Mesendoderm (in vitro differentiated cells): ENCODE data around the gene GPBP1L1.

Experiments used
- DNase-seq: peaks from one replicate; pipeline ENCODE4 v3.0.0; 2013
- H2AK5ac ChIP-seq: 2 replicates; pipeline ENCODE4 v1.6.1; 2013; ENCODE audit warnings: low read length, inconsistent platforms
- H2BK120ac ChIP-seq: 2 replicates; pipeline ENCODE4 v1.6.1; 2013; ENCODE audit warnings: low read depth, mild to moderate bottlenecking, low read length, moderate library complexity, mixed read lengths
- H2BK15ac ChIP-seq: replicated peaks from 2 replicates; pipeline ENCODE4 v1.6.1; 2013; ENCODE audit warnings: low read depth, mild to moderate bottlenecking, moderate library complexity
- H2BK5ac ChIP-seq: 2 replicates; pipeline ENCODE4 v1.6.1; 2013; ENCODE audit warnings: low read length, inconsistent platforms
- H3K18ac ChIP-seq: 2 replicates; pipeline ENCODE4 v1.6.1; 2013; ENCODE audit warnings: mild to moderate bottlenecking, low read length, mixed read lengths
- H3K23ac ChIP-seq: one replicate; pipeline ENCODE4 v1.6.1; 2013; ENCODE audit warnings: low read length
- H3K27ac ChIP-seq: 2 replicates; pipeline ENCODE4 v1.5.1; 2013; ENCODE audit warnings: low read depth, mild to moderate bottlenecking, inconsistent platforms, low read length, moderate library complexity
- H3K27me3 ChIP-seq: 2 replicates; pipeline ENCODE4 v1.6.1; 2013; ENCODE audit warnings: low read length, control low read depth, mild to moderate bottlenecking, inconsistent platforms; ENCODE audit not compliant: insufficient read depth, poor library complexity
- H3K36me3 ChIP-seq: 2 replicates; pipeline ENCODE4 v1.6.1; 2013; ENCODE audit warnings: low read length, inconsistent platforms; ENCODE audit not compliant: control insufficient read depth, insufficient read depth
- H3K4ac ChIP-seq: one replicate; pipeline ENCODE4 v1.6.1; 2013; ENCODE audit warnings: low read depth, mild to moderate bottlenecking, low read length, moderate library complexity
- H3K4me1 ChIP-seq: 2 replicates; pipeline ENCODE4 v1.6.1; 2013; ENCODE audit warnings: low read depth, low read length, inconsistent platforms; ENCODE audit not compliant: control insufficient read depth
- H3K4me2 ChIP-seq: 2 replicates; pipeline ENCODE4 v1.6.1; 2013; ENCODE audit warnings: low read length
- H3K4me3 ChIP-seq: 2 replicates; pipeline ENCODE4 v1.5.1; 2013; ENCODE audit warnings: mild to moderate bottlenecking, low read length
- H3K56ac ChIP-seq: one replicate; pipeline ENCODE4 v1.6.1; 2013; ENCODE audit warnings: low read length
- H3K79me1 ChIP-seq: 2 replicates; pipeline ENCODE4 v1.6.1; 2013; ENCODE audit warnings: low read length, inconsistent platforms
- H3K79me2 ChIP-seq: 2 replicates; pipeline ENCODE4 v1.6.1; 2013; ENCODE audit warnings: mild to moderate bottlenecking, low read length; ENCODE audit not compliant: control insufficient read depth, insufficient read depth
- H3K9ac ChIP-seq: 2 replicates; pipeline ENCODE4 v1.6.1; 2013; ENCODE audit warnings: low read length, inconsistent platforms
- H4K5ac ChIP-seq: one replicate; pipeline ENCODE4 v1.6.1; 2013; ENCODE audit warnings: low read length
- H4K8ac ChIP-seq: one replicate; pipeline ENCODE4 v1.6.1; 2013; ENCODE audit warnings: low read depth, mild to moderate bottlenecking, control low read depth, low read length, moderate library complexity
- WGBS: extraction: QIAGEN DNeasy Blood & Tissue Kit; methylation state at CpG from one replicate; pipeline ENCODE4 v1.1.7; 2013; ENCODE audit warnings: low lambda C conversion rate, missing lambda C conversion rate; ENCODE audit not compliant: insufficient coverage; ENCODE audit errors: extremely low coverage; 5-methylcytosine and 5-hydroxymethylcytosine counted together

The GPBP1L1 gene

GRCh38 chr1:45643978-45644377 lies 42.4 kb downstream of the GPBP1L1 start:
- H3K56ac ChIP-seq, result no peak overlapping the region
- H3K79me2 ChIP-seq, result peaks cover 2% of the 10 kb centered on the region
- H2BK15ac ChIP-seq, result no peak overlapping the region
- no peaks in the 10 kb centered on the region for H3K4me1 ChIP-seq
- no peak overlapping the region for H3K4me2 ChIP-seq
- no peak overlapping the region for H3K27ac ChIP-seq
- no peak overlapping the region for H3K9ac ChIP-seq
- peaks cover 3% of the 10 kb centered on the region for H3K36me3 ChIP-seq
- peaks cover 6% of the 10 kb centered on the region for H3K79me1 ChIP-seq
- H3K23ac ChIP-seq, result no peak overlapping the region
- H3K27me3 ChIP-seq, result no peaks in the 10 kb centered on the region
- DNase-seq, result no peak
- no peak overlapping the region for H2BK120ac ChIP-seq
- no peak overlapping the region for H4K5ac ChIP-seq
- no peak overlapping the region for H2AK5ac ChIP-seq
- no peak overlapping the region for H4K8ac ChIP-seq
- H3K18ac ChIP-seq, result no peak overlapping the region
- no peak overlapping the region for H3K4ac ChIP-seq
- no peak overlapping the region for H2BK5ac ChIP-seq
- H3K4me3 ChIP-seq, result no peak overlapping the region

- Histone ChIP-seq H4K5ac (no peak overlapping the region), H3K27me3 (no peaks in the 10 kb centered on the region), H3K4ac (no peak overlapping the region), H2BK120ac (no peak overlapping the region), H3K18ac (no peak overlapping the region), H3K56ac (no peak overlapping the region), H3K4me1 (no peaks in the 10 kb centered on the region), H3K36me3 (peaks cover 3% of the 10 kb centered on the region), H2BK15ac (no peak overlapping the region), H3K23ac (no peak overlapping the region), H3K4me2 (no peak overlapping the region), H4K8ac (no peak overlapping the region), H3K9ac (no peak overlapping the region), H2AK5ac (no peak overlapping the region), H3K79me2 (peaks cover 2% of the 10 kb centered on the region), H2BK5ac (no peak overlapping the region), H3K27ac (no peak overlapping the region), H3K4me3 (no peak overlapping the region), H3K79me1 (peaks cover 6% of the 10 kb centered on the region)
- DNase-seq, result no peak
- WGBS, result no CpG with 5 or more reads among the region's 5 CpGs
Measured at GRCh38 chr1:45643321-45643720, 43.0 kb downstream of the GPBP1L1 start.

- Histone ChIP-seq H2AK5ac (no peak overlapping the region), H3K4me2 (no peak overlapping the region), H4K5ac (no peak overlapping the region), H3K18ac (no peak overlapping the region), H4K8ac (no peak overlapping the region), H2BK15ac (no peak overlapping the region), H3K56ac (no peak overlapping the region), H3K27ac (no peak overlapping the region), H3K4me1 (no peaks in the 10 kb centered on the region), H3K79me2 (no peaks in the 10 kb centered on the region), H2BK120ac (no peak overlapping the region), H3K79me1 (no peaks in the 10 kb centered on the region), H2BK5ac (no peak overlapping the region), H3K4me3 (no peak overlapping the region), H3K36me3 (peaks cover 3% of the 10 kb centered on the region), H3K9ac (no peak overlapping the region), H3K4ac (no peak overlapping the region), H3K27me3 (no peaks in the 10 kb centered on the region), H3K23ac (no peak overlapping the region)
- no peak for DNase-seq
- no CpG with 5 or more reads among the region's 1 CpG for WGBS
Measured at GRCh38 chr1:45640293-45640692, 46.0 kb downstream of the GPBP1L1 start.

GRCh38 chr1:45635211-45635610 lies 51.1 kb downstream of the GPBP1L1 start:
- H3K4ac ChIP-seq, result no peak overlapping the region
- no peak overlapping the region for H2AK5ac ChIP-seq
- no peak for DNase-seq
- H3K18ac ChIP-seq, result no peak overlapping the region
- no peak overlapping the region for H3K27ac ChIP-seq
- H2BK120ac ChIP-seq, result no peak overlapping the region
- H2BK5ac ChIP-seq, result no peak overlapping the region
- no CpG with 5 or more reads among the region's 1 CpG for WGBS
- H2BK15ac ChIP-seq, result no peak overlapping the region
- H3K79me1 ChIP-seq, result no peaks in the 10 kb centered on the region
- no peak overlapping the region for H4K8ac ChIP-seq
- H3K23ac ChIP-seq, result no peak overlapping the region
- no peaks in the 10 kb centered on the region for H3K4me1 ChIP-seq
- H3K4me3 ChIP-seq, result no peak overlapping the region
- no peak overlapping the region for H3K4me2 ChIP-seq
- H3K79me2 ChIP-seq, result no peaks in the 10 kb centered on the region
- peaks cover 11% of the 10 kb centered on the region for H3K36me3 ChIP-seq
- H3K27me3 ChIP-seq, result no peaks in the 10 kb centered on the region
- no peak overlapping the region for H4K5ac ChIP-seq
- no peak overlapping the region for H3K56ac ChIP-seq
- no peak overlapping the region for H3K9ac ChIP-seq

GRCh38 chr1:45630429-45630828 lies 55.9 kb downstream of the GPBP1L1 start:
- Histone ChIP-seq H3K79me1 (no peaks in the 10 kb centered on the region), H2BK15ac (no peak overlapping the region), H3K4me3 (no peak overlapping the region), H3K36me3 (peaks cover 19% of the 10 kb centered on the region), H4K5ac (no peak overlapping the region), H3K56ac (no peak overlapping the region), H3K27me3 (no peaks in the 10 kb centered on the region), H3K79me2 (no peaks in the 10 kb centered on the region), H3K4me2 (no peak overlapping the region), H2AK5ac (no peak overlapping the region), H2BK120ac (no peak overlapping the region), H3K18ac (no peak overlapping the region), H3K23ac (no peak overlapping the region), H3K27ac (no peak overlapping the region), H3K4me1 (no peaks in the 10 kb centered on the region), H3K4ac (no peak overlapping the region), H2BK5ac (no peak overlapping the region), H4K8ac (no peak overlapping the region), H3K9ac (no peak overlapping the region)
- WGBS, result no CpG with 5 or more reads among the region's 1 CpG
- DNase-seq, result no peak

GRCh38 chr1:45629035-45629434 lies 57.3 kb downstream of the GPBP1L1 start:
- Histone ChIP-seq H3K36me3 (peaks cover 18% of the 10 kb centered on the region), H3K4me3 (no peak overlapping the region), H3K23ac (no peak overlapping the region), H2BK5ac (no peak overlapping the region), H3K18ac (no peak overlapping the region), H3K4me1 (no peaks in the 10 kb centered on the region), H3K27me3 (no peaks in the 10 kb centered on the region), H4K8ac (no peak overlapping the region), H3K4me2 (no peak overlapping the region), H4K5ac (no peak overlapping the region), H3K79me1 (no peaks in the 10 kb centered on the region), H2BK120ac (no peak overlapping the region), H2AK5ac (no peak overlapping the region), H3K56ac (no peak overlapping the region), H3K4ac (no peak overlapping the region), H3K27ac (no peak overlapping the region), H3K79me2 (no peaks in the 10 kb centered on the region), H2BK15ac (no peak overlapping the region), H3K9ac (no peak overlapping the region)
- DNase-seq, result no peak
